Activated naive CD4-positive, alpha-beta T cell treated with anti-CD3 and anti-CD28 coated beads, Interleukin-2, amount 50 U/mL, for 24 hours (primary cell): ENCODE results near the gene NKD1.

Experiments used
- H3K27ac Mint-ChIP-seq: one replicate; pipeline ENCODE4 v1.8.0; 2021; ENCODE audit warnings: mild to moderate bottlenecking, mixed read lengths
- H3K27me3 Mint-ChIP-seq: one replicate; pipeline ENCODE4 v1.8.0; 2021; ENCODE audit warnings: mixed read lengths
- H3K36me3 Mint-ChIP-seq: one replicate; pipeline ENCODE4 v1.8.0; 2021; ENCODE audit warnings: mixed read lengths
- H3K4me1 Mint-ChIP-seq: one replicate; pipeline ENCODE4 v1.8.0; 2021; ENCODE audit warnings: mixed read lengths
- H3K4me3 Mint-ChIP-seq: one replicate; pipeline ENCODE4 v1.8.0; 2021; ENCODE audit warnings: mild to moderate bottlenecking, mixed read lengths
- H3K9me3 Mint-ChIP-seq: one replicate; pipeline ENCODE4 v1.8.0; 2021; ENCODE audit warnings: mixed read lengths

Gene NKD1

DNA sequence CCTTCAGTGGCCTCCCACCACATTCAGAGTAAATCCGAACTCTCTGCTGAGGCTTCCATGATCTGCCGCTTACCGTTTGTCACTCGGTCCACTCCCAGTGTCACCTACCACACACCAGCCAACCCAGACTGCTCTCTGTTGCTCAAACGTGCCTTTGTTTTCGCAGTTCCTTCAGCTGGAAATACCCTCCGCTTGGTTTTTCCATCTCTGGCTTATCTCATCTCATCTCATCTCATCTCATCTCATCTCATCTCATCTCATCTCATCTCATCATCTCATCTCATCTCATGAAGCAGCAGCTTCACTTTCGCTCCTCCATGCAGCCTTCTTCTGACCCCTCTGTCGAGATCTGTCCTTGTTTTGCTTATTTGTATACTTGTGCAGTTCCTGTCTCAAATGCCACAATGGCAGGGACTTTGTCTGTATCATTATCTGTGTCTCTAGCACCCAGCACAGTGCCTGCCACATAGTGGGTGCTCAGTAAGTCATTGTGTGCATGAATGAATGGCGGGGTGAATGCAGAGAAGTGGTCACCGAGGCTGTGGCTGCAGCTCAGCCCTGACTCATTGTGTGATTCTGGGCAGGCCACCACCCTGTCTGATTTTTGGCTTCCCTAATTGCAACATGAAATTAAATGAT lies 136.7 kb downstream of the NKD1 start:
- Mint-ChIP-seq H3K27ac (peak overlapping the region; percentile 87), H3K4me3 (peak overlapping the region; percentile 53), H3K36me3 (no peaks in the 10 kb centered on the region), H3K4me1 (peaks cover 60% of the 10 kb centered on the region), H3K9me3 (no peaks in the 10 kb centered on the region), H3K27me3 (no peaks in the 10 kb centered on the region)

- Mint-ChIP-seq H3K4me3 (peak overlapping the region; percentile 53), H3K9me3 (no peaks in the 10 kb centered on the region), H3K4me1 (peaks cover 56% of the 10 kb centered on the region), H3K27me3 (no peaks in the 10 kb centered on the region), H3K27ac (no peak overlapping the region), H3K36me3 (no peaks in the 10 kb centered on the region)
These were observed 137.4 kb downstream of the NKD1 start for GRCh38 chr16:50685462-50686063.

GRCh38 chr16:50688083-50688482 lies 139.9 kb downstream of the NKD1 start:
- Mint-ChIP-seq H3K4me1 (peaks cover 56% of the 10 kb centered on the region), H3K27me3 (no peaks in the 10 kb centered on the region), H3K36me3 (no peaks in the 10 kb centered on the region), H3K4me3 (no peak overlapping the region), H3K27ac (no peak overlapping the region), H3K9me3 (no peaks in the 10 kb centered on the region)

DNA sequence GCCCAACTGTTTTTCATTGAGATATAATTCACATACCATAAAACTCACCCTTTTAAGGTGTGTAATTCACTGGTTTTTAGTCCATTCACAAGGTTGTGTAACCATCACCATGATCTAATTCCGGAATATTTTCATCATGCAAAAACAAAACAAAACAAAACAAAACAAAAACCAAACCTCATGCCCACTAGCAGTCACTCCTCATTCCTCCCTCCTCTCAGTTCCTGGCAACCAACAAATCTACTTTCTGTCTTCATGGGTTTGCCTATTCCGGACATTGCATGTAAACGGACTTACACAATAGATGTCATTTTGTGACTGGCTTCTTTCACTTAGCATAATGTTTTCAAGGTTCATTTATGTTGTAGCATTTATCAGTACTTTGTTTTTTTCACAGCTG lies 140.7 kb downstream of the NKD1 start:
- Mint-ChIP-seq H3K4me3 (no peak overlapping the region), H3K4me1 (peaks cover 51% of the 10 kb centered on the region)

DNA sequence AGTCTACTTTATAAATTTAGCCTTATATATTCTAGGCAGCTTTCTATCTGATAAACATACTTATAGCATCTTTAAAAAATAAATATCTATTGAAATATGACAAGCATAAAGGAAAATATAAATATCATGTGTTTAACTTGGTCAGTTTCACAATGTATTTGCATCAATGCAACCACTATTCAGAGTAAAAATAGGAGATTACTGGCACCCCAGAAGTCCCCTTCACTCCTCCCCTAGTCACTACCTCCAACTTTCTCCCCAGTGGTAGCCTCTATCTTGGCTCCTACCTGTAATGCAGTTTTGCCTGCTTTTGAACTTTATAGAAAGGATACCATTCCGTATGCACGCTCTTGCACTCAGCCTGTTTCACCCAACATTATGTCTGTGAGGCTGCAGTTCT lies 142.0 kb downstream of the NKD1 start:
- Mint-ChIP-seq H3K36me3 (no peaks in the 10 kb centered on the region), H3K4me1 (peaks cover 50% of the 10 kb centered on the region), H3K27ac (no peak overlapping the region), H3K4me3 (no peak overlapping the region), H3K9me3 (no peaks in the 10 kb centered on the region), H3K27me3 (no peaks in the 10 kb centered on the region)

More for the DNA sequence above, 140.7 kb downstream of the NKD1 start:
- H3K9me3 Mint-ChIP-seq: no peaks in the 10 kb centered on the region
- no peaks in the 10 kb centered on the region for H3K36me3 Mint-ChIP-seq
- no peaks in the 10 kb centered on the region for H3K27me3 Mint-ChIP-seq
- no peak overlapping the region for H3K27ac Mint-ChIP-seq

- Mint-ChIP-seq H3K4me3 (peak overlapping the region; percentile 65), H3K27ac (peak overlapping the region; percentile 74), H3K4me1 (peaks cover 54% of the 10 kb centered on the region), H3K27me3 (no peaks in the 10 kb centered on the region), H3K9me3 (no peaks in the 10 kb centered on the region), H3K36me3 (no peaks in the 10 kb centered on the region)
These were observed 144.4 kb downstream of the NKD1 start for GRCh38 chr16:50692644-50692998.

- Mint-ChIP-seq H3K27me3 (no peaks in the 10 kb centered on the region), H3K4me1 (peaks cover 60% of the 10 kb centered on the region), H3K36me3 (no peaks in the 10 kb centered on the region), H3K4me3 (peak within 1 kb of the TSS; percentile 73), H3K9me3 (no peaks in the 10 kb centered on the region), H3K27ac (peak within 1 kb of the TSS; percentile 74)
These were observed 145.0 kb downstream of the NKD1 start, which contains the start of gene NOD2 for GRCh38 chr16:50692999-50693781. TSS of gene NOD2 (plus strand) at chr16:50693606. CDS start at chr16:50699496, 5,890 bp downstream.

DNA sequence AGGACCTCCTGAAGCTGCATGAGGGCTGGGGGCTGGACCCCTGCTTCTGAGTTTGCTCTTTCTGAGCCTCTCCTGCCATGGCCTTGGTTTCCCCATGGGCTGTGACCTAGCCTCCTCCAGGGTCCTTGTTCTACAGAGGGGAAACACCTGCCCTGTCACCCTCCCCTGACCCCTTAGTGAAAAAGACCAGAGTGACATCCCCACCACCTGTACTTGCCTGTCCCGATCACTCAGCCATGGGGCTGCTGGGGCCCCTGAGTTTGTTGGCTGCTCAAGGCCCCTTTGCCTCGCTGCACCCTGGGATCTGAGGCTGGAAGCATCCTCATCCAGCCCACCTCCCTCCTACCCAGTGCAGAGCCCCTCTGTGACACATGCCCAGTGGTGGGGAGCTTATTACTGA lies 146.0 kb downstream of the NKD1 start:
- H3K27ac Mint-ChIP-seq: peak overlapping the region; percentile 71
- H3K9me3 Mint-ChIP-seq: no peaks in the 10 kb centered on the region

DNA sequence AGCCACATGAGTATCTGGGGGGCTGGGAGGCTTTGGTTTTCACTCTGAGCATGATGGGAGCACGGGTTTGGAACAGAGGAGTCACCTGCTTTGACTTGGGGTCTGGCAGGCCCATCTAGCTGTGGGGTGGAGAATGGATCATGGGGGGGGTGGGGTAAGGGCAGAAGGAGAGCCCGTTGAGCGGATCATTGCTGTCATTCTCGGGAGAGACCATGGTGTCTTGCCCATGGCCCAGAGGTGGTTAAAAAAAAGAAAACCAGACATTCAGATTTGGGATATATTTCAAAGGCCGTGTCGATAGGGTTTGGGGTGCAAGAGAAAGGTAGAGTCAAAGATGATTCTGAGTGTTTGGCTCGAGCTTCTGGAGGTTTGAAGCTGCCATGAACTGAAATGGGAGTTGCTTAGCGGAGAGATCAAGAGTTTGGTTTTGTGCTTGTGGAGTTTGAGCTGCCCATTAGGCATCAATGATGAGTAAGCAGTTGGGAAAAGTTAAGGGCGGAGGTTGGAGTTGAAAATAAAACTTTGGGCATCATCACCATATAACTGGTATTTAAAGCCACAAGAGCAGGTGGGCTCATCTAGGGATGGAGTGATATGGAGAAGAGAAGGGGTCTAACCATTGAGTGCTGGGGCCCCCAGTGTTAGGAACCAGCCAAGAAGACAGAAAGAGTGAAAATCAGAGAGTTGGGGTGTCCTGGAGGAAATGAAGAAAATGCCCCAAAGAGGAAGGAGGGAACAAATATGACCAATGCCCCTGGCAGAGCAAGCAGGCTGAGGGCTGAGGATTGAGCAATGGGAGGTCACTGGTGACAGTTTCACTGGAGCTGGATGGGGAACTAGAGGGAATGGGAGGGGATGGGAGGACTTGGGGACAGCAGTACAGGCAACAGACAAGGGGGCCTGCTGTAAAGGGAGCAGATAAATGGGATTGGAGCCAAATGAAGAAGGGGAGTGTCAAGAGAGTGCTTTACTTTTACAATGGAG lies 147.1 kb downstream of the NKD1 start:
- H3K36me3 Mint-ChIP-seq: no peaks in the 10 kb centered on the region
- peaks cover 77% of the 10 kb centered on the region for H3K4me1 Mint-ChIP-seq
- H3K9me3 Mint-ChIP-seq: no peaks in the 10 kb centered on the region
- no peak overlapping the region for H3K4me3 Mint-ChIP-seq
- no peaks in the 10 kb centered on the region for H3K27me3 Mint-ChIP-seq
- peak overlapping the region; percentile 31 for H3K27ac Mint-ChIP-seq

More for the DNA sequence above, 146.0 kb downstream of the NKD1 start:
- Mint-ChIP-seq H3K36me3 (no peaks in the 10 kb centered on the region), H3K4me1 (peaks cover 66% of the 10 kb centered on the region), H3K4me3 (peak overlapping the region; percentile 73), H3K27me3 (no peaks in the 10 kb centered on the region)

DNA sequence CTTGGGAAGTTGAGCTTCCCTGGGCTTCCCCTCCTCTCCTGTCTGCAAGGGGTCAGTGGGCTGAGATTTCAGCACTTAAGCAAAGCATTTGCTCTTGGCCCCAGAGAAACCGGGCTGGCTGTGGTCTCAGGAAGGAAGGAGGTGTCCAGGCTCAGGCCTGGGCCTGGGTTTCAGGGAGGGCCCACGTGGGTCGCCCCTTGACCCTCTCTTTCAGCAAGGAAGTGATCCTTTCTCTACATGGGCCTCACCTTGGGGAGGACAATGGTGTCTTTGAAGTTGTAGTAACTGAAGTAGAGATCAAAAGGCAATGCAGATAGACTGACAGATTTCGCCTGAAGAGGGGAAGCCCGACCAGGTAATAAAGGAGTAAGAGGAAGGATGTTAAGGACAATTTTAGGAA lies 147.9 kb downstream of the NKD1 start:
- Mint-ChIP-seq H3K9me3 (no peaks in the 10 kb centered on the region), H3K27me3 (no peaks in the 10 kb centered on the region), H3K36me3 (no peaks in the 10 kb centered on the region), H3K27ac (no peak overlapping the region), H3K4me1 (peaks cover 75% of the 10 kb centered on the region), H3K4me3 (no peak overlapping the region)

DNA sequence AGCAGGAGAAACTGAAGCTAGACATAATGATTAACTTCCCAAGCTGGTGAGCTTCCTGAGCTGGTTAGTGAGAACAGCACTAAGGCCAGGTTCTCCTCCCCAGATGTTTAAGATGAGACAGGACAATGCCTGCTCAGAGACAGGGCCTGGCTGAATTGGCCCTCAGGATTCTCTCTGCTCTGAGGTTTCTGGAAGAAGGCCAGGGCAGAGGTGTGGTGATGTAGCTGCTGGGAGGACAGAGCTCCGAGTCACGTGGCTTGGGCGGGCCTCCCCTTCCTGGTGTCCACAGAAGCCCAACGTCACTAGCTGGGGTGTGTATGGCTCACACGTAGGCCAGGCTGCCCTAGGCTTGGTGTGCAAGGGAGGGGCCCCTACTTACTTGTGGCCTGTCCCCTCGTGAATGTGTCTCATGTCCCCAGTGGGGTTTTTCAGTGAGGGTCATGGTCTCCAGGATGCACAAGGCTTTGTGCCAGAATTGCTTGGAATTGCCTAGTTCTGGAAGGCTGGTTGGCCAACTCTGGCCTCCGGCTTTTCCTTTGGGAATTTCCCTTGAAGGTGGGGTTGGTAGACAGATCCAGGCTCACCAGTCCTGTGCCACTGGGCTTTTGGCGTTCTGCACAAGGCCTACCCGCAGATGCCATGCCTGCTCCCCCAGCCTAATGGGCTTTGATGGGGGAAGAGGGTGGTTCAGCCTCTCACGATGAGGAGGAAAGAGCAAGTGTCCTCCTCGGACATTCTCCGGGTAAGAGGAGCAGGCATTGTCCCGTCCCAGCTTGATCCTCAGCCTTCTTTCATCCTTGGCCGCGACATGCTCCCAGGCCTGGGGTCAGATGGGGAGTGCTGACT lies 148.6 kb downstream of the NKD1 start:
- no peaks in the 10 kb centered on the region for H3K36me3 Mint-ChIP-seq
- H3K4me1 Mint-ChIP-seq: peaks cover 75% of the 10 kb centered on the region
- no peak overlapping the region for H3K27ac Mint-ChIP-seq
- no peak overlapping the region for H3K4me3 Mint-ChIP-seq
- H3K9me3 Mint-ChIP-seq: no peaks in the 10 kb centered on the region
- H3K27me3 Mint-ChIP-seq: no peaks in the 10 kb centered on the region

GRCh38 chr16:50697421-50697715 lies 149.2 kb downstream of the NKD1 start:
- Mint-ChIP-seq H3K4me1 (peaks cover 71% of the 10 kb centered on the region), H3K36me3 (no peaks in the 10 kb centered on the region), H3K27me3 (no peaks in the 10 kb centered on the region), H3K27ac (no peak overlapping the region), H3K4me3 (peak overlapping the region; percentile 78), H3K9me3 (no peaks in the 10 kb centered on the region)

DNA sequence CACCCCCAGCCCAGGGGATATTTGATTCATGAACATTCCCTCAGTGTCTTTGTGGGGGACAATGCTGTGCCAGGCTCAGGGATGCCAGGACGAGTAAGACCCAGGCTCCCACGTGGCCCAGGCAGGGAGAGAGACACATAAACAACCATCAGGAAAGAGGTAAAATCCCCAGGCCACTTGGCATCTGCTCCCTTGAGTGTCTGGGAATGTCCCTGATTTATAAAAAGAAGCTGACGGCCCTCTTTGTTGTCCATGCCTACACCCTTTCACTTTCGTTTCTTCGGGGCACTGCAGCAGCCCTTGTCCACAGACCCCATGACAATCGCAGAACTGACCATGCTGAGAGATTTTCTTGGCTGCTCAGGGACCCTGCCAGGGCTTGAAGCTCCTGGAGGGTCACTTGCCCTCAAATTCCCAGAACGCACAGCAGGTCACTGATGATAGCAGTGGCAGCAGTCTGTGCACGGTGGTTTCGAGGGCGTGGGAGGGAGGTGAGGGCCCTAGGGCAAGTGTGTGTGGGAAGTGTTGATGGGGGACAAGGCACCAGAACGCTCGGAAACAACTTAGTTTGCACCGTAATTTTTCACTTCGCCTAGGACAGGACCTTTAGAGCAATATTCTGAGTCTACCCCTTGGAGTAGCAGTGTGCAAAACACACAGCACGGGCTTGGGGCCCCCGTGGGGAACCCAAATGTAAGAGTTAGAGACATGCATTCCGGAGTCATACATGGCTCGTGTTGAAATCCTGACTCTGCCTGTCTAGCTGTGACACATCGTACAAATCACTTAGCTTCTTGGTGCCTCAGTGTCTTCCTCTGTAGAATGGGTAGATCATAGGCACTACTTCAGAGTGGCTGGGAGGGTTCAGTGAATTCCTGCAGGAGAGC lies 149.9 kb downstream of the NKD1 start:
- Mint-ChIP-seq H3K27ac (peak overlapping the region; percentile 70), H3K9me3 (no peaks in the 10 kb centered on the region), H3K27me3 (no peaks in the 10 kb centered on the region), H3K4me3 (peak overlapping the region; percentile 78), H3K36me3 (no peaks in the 10 kb centered on the region), H3K4me1 (peaks cover 64% of the 10 kb centered on the region)
